Endothelial cell of umbilical vein (primary cell): ENCODE measurements around the gene RANBP1. TPM values are rescaled to one million over a fixed set of nuclear protein-coding genes. Genes with fewer than 3 reads are reported as not detected.

Experiments
- BruUV-seq: library from RNA; stranded (reverse); fragments of 400-500 nt; replicated peaks from 2 replicates; lab custom pipeline; 2021; lab: Mats Ljungman, UMichigan
- CTCF ChIA-PET: fragments of 300-600, 350-600 bp; sonication (Branson Sonifier 250); formaldehyde crosslinking; loops from one replicate; lab custom pipeline; 2021; ENCODE audit warnings: antibody characterized with exemption, inconsistent platforms; lab: Charles Lee
- POLR2A ChIA-PET: fragments of 300-600, 350-600 bp; sonication (Branson Sonifier 250); formaldehyde crosslinking; loops from one replicate; lab custom pipeline; 2021; ENCODE audit warnings: antibody characterized with exemption, inconsistent platforms; lab: Charles Lee
- DNase-seq: peaks from one replicate; pipeline ENCODE4 v3.0.0-alpha.2; 2011; ENCODE audit warnings: low read depth, low spot score
- FAIRE-seq: peaks from 2 replicates; lab custom pipeline; 2011; peaks lifted over from hg19 to GRCh38; lab: Jason Lieb, UNC
- H2AFZ ChIP-seq: 2 replicates; pipeline ENCODE4 v1.6.0; 2012; ENCODE audit warnings: low read depth, low read length, control low read depth, inconsistent platforms
- H3K27ac ChIP-seq: 2 replicates; pipeline ENCODE4 v1.5.1; 2011; ENCODE audit warnings: low read depth, mild to moderate bottlenecking, control low read depth, low read length, moderate library complexity; ENCODE audit not compliant: insufficient read depth
- H3K27me3 ChIP-seq, 2 experiments: 2 replicates each; pipeline versions ENCODE4 v1.6.0 to v1.6.1; 2011; ENCODE audit warnings: low read length in 2 of 2, mixed read lengths in 1 of 2; ENCODE audit not compliant: control insufficient read depth in 2 of 2, insufficient read depth in 2 of 2
- H3K36me3 ChIP-seq, 2 experiments: 2 replicates in 1 of 2; 3 replicates in 1 of 2; pipeline ENCODE4 v1.5.1; 2011; ENCODE audit warnings: low read length in 2 of 2, mild to moderate bottlenecking in 1 of 2, moderate library complexity in 1 of 2; ENCODE audit not compliant: control insufficient read depth in 2 of 2, insufficient read depth in 2 of 2; ENCODE audit errors: extremely low read depth in 1 of 2
- H3K4me1 ChIP-seq: 3 replicates; pipeline ENCODE4 v1.5.1; 2011; ENCODE audit warnings: mild to moderate bottlenecking, low read length; ENCODE audit not compliant: control insufficient read depth, insufficient read depth; ENCODE audit errors: extremely low read depth
- H3K4me2 ChIP-seq: 2 replicates; pipeline ENCODE4 v1.6.1; 2011; ENCODE audit warnings: low read length, control low read depth, mixed read lengths; ENCODE audit not compliant: insufficient read depth
- H3K4me3 ChIP-seq, 3 experiments: fragments of 200-600 bp in 1 of 3; sonication (generic), shearing (Covaris generic) in 1 of 3; replicated peaks in 1 of 3; 2 replicates each; pipeline ENCODE4 v1.5.1; 2011 to 2016; ENCODE audit warnings: control low read depth in 3 of 3, low read length in 3 of 3, mild to moderate bottlenecking in 2 of 3, inconsistent platforms in 1 of 3, low read depth in 1 of 3, moderate library complexity in 1 of 3; ENCODE audit not compliant: insufficient read depth in 1 of 3
- H3K79me2 ChIP-seq: 2 replicates; pipeline ENCODE4 v1.6.0; 2012; ENCODE audit warnings: low read length, inconsistent platforms; ENCODE audit not compliant: control insufficient read depth, insufficient read depth
- H3K9ac ChIP-seq: replicated peaks from 2 replicates; pipeline ENCODE3; 2011; ENCODE audit warnings: low read length, control low read depth; ENCODE audit not compliant: insufficient read depth; ENCODE audit errors: extremely low read depth
- H3K9me1 ChIP-seq: replicated peaks from 3 replicates; pipeline ENCODE4 v1.6.0; 2011; ENCODE audit warnings: mild to moderate bottlenecking, low read length; ENCODE audit not compliant: control insufficient read depth, insufficient read depth; ENCODE audit errors: extremely low read depth
- H3K9me3 ChIP-seq: replicated peaks from 2 replicates; pipeline ENCODE4 v1.5.1; 2012; ENCODE audit warnings: low read length, inconsistent platforms; ENCODE audit not compliant: control insufficient read depth, insufficient read depth
- H4K20me1 ChIP-seq: replicated peaks from 2 replicates; pipeline ENCODE3; 2011; ENCODE audit warnings: mild to moderate bottlenecking, low read length; ENCODE audit not compliant: control insufficient read depth, insufficient read depth; ENCODE audit errors: extremely low read depth
- EZH2 ChIP-seq: IDR thresholded peaks from 2 replicates; pipeline ENCODE4 v1.6.1; 2012; ENCODE audit warnings: borderline replicate concordance, low read depth, mild to moderate bottlenecking, moderate library complexity, low read length, inconsistent platforms; ENCODE audit not compliant: severe bottlenecking
- FOS ChIP-seq: IDR thresholded peaks from 2 replicates; pipeline ENCODE4 v1.6.1; 2011; ENCODE audit warnings: mild to moderate bottlenecking, low read length, moderate library complexity, borderline replicate concordance; ENCODE audit not compliant: insufficient read depth
- GATA2 ChIP-seq: IDR thresholded peaks from 2 replicates; pipeline ENCODE4 v1.7.0; 2011; ENCODE audit warnings: low read depth, mild to moderate bottlenecking, moderate library complexity, mixed read lengths, low read length; ENCODE audit not compliant: insufficient read length, insufficient read depth
- JUN ChIP-seq: IDR thresholded peaks from 2 replicates; pipeline ENCODE4 v1.6.1; 2011; ENCODE audit warnings: borderline replicate concordance, low read depth; ENCODE audit not compliant: insufficient read length, insufficient read depth
- MAX ChIP-seq: IDR thresholded peaks from 2 replicates; pipeline ENCODE4 v1.6.1; 2011; ENCODE audit not compliant: insufficient read depth, insufficient read length
- MYC ChIP-seq: IDR thresholded peaks from one replicate; pipeline ENCODE4 v1.6.1; 2011; ENCODE audit warnings: mild to moderate bottlenecking, low read depth, low read length
- POLR2A ChIP-seq: IDR thresholded peaks from 2 replicates; pipeline ENCODE4 v1.6.1; 2012; ENCODE audit warnings: low read depth, mild to moderate bottlenecking, control low read depth, low read length
- POLR2AphosphoS5 ChIP-seq: IDR thresholded peaks from 2 replicates; pipeline ENCODE4 v1.6.1; 2012; ENCODE audit warnings: low read depth, mild to moderate bottlenecking, control low read depth, low read length, moderate library complexity; ENCODE audit not compliant: insufficient read depth
- dilution Hi-C: fragments of 300-500 bp; cut with MboI; formaldehyde crosslinking; loops from one replicate; pipeline ENCODE4 v1.15.0; 2019; ENCODE audit warnings: low sequenced_read_pairs; ENCODE audit not compliant: extremely low pct_ligation_motif_present
- intact Hi-C: fragments of 100-400 bp; cut with micrococcal nuclease; formaldehyde crosslinking; loops from one replicate; pipeline ENCODE4 v1.10.0; 2022
- polyA plus RNA-seq, 4 experiments: library from polyadenylated mRNA; depleted of rRNA in 3 of 4; stranded (reverse) in 3 of 4; unstranded in 1 of 4; fragments of >200 nt; gene quantifications; 2 replicates each; pipeline versions ENCODE4 v1.2.1 to v1.2.3, GENCODE V29; 2011 to 2012; ENCODE audit warnings: missing spikeins in 1 of 4
- total RNA-seq: library from RNA; stranded (reverse); gene quantifications from 2 replicates; pipeline ENCODE4 v1.2.3, GENCODE V29; 2021
- TF ChIP-seq, protein P1 (sequence below), 2 donors: IDR thresholded peaks; 1 replicate in 1 of 2; 2 replicates in 1 of 2; pipeline ENCODE4 v1.5.1; 2011; ENCODE audit warnings: low read length in 2 of 2, mild to moderate bottlenecking in 2 of 2, moderate library complexity in 2 of 2, control low read depth in 1 of 2, inconsistent platforms in 1 of 2, low read depth in 1 of 2; ENCODE audit not compliant: insufficient read depth in 1 of 2; ENCODE audit errors: extremely low read depth in 1 of 2

Gene RANBP1
- total and polyA plus RNA-seq, 2 donors (not counting 3 experiments of a cell fraction or from before 2014, with no cell fraction given): 228 to 247 TPM

- Histone ChIP-seq H3K9me1 (no peaks in the 10 kb centered on the region), H3K27ac (no peak overlapping the region), H3K9ac (no peak overlapping the region), H2AFZ (no peak overlapping the region), H3K9me3 (no peaks in the 10 kb centered on the region), H3K4me2 (no peak overlapping the region), H3K27me3 (no peaks in the 10 kb centered on the region), H3K4me1 (no peaks in the 10 kb centered on the region), H3K4me3 (no peak overlapping the region), H3K36me3 (peaks cover 2 to 5% of the 10 kb centered on the region in 2 experiments), H3K79me2 (no peaks in the 10 kb centered on the region), H4K20me1 (no peaks in the 10 kb centered on the region)
- intact Hi-C loops: no loop called here
- CTCF ChIA-PET: interaction anchor here (0.7 kb wide), 1 partner anchor 35 kb away, joined by 3 read pairs; no protein-coding TSS in a partner anchor
- no peak for TF ChIP-seq POLR2AphosphoS5
- TF ChIP-seq JUN: no peak
- TF ChIP-seq MYC: no peak
- TF ChIP-seq, protein P1, sequence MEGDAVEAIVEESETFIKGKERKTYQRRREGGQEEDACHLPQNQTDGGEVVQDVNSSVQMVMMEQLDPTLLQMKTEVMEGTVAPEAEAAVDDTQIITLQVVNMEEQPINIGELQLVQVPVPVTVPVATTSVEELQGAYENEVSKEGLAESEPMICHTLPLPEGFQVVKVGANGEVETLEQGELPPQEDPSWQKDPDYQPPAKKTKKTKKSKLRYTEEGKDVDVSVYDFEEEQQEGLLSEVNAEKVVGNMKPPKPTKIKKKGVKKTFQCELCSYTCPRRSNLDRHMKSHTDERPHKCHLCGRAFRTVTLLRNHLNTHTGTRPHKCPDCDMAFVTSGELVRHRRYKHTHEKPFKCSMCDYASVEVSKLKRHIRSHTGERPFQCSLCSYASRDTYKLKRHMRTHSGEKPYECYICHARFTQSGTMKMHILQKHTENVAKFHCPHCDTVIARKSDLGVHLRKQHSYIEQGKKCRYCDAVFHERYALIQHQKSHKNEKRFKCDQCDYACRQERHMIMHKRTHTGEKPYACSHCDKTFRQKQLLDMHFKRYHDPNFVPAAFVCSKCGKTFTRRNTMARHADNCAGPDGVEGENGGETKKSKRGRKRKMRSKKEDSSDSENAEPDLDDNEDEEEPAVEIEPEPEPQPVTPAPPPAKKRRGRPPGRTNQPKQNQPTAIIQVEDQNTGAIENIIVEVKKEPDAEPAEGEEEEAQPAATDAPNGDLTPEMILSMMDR (IDR thresholded peaks at IDR 0.05; ENCODE audit: extremely low read depth in 1 of 2, insufficient read depth in 1 of 2, low read depth in 1 of 2, low read length in 2 of 2): no peak
- TF ChIP-seq EZH2: no peak
- no peak for TF ChIP-seq POLR2A
- no peak for TF ChIP-seq GATA2
- TF ChIP-seq FOS: no peak
- no peak for TF ChIP-seq MAX
- dilution Hi-C loops: no loop called here
- POLR2A ChIA-PET: interaction anchor here (0.6 kb wide), 1 partner anchor 28 kb away, joined by 3 read pairs; no protein-coding TSS in a partner anchor
- DNase-seq (no peak), FAIRE-seq (no peak)
- no TSS peak for BruUV-seq
Measured at GRCh38 chr22:20069331-20070042, 46.4 kb upstream of the RANBP1 start.
